PC-9 (cell line): ENCODE measurements around the gene ARHGAP24. TPM values are rescaled to one million over a fixed set of nuclear protein-coding genes. Genes with fewer than 3 reads are reported as not detected.

Source experiments
- BruUV-seq: library from RNA; stranded (reverse); fragments of 400-500 nt; replicated peaks from 2 replicates; lab custom pipeline; 2021; lab: Mats Ljungman, UMichigan
- CTCF ChIA-PET: fragments of 300-600 bp; sonication (Branson Sonifier 250); formaldehyde crosslinking; loops from one replicate; lab custom pipeline; 2022; ENCODE audit warnings: antibody characterized with exemption; lab: Charles Lee
- POLR2A ChIA-PET: fragments of 300-600 bp; sonication (Branson Sonifier 250); formaldehyde crosslinking; loops from one replicate; lab custom pipeline; 2022; ENCODE audit warnings: antibody characterized with exemption; ENCODE audit not compliant: unreplicated experiment; lab: Charles Lee
- DNase-seq, 2 experiments: peaks; one replicate each; pipeline versions ENCODE4 v3.0.0 to v3.0.0-alpha.2; 2015 to 2022; ENCODE audit warnings: mixed read lengths in 1 of 2
- H2AFZ ChIP-seq: fragments of 200-600 bp; sonication (generic); 2 replicates; pipeline ENCODE4 v1.8.1; 2017; ENCODE audit warnings: antibody characterized with exemption
- H3F3A ChIP-seq: fragments of 200-600 bp; sonication (generic); 2 replicates; pipeline ENCODE4 v1.8.1; 2017; ENCODE audit warnings: antibody characterized with exemption, mild to moderate bottlenecking, low read depth; ENCODE audit not compliant: insufficient read depth
- H3K27ac ChIP-seq: fragments of 200-600 bp; sonication (generic); 2 replicates; pipeline ENCODE4 v1.6.1; 2016; ENCODE audit warnings: mixed run types
- H3K27me3 ChIP-seq: fragments of 200-600 bp; sonication (generic); 2 replicates; pipeline ENCODE4 v1.6.1; 2016; ENCODE audit warnings: low read depth, mixed run types; ENCODE audit not compliant: insufficient read depth
- H3K36me3 ChIP-seq: fragments of 200-600 bp; sonication (generic); 2 replicates; pipeline ENCODE4 v1.6.1; 2016; ENCODE audit warnings: low read depth, mixed run types
- H3K4me1 ChIP-seq: fragments of 200-600 bp; sonication (generic); replicated peaks from 2 replicates; pipeline ENCODE4 v1.6.1; 2016; ENCODE audit warnings: mixed run types; ENCODE audit not compliant: insufficient read depth
- H3K4me2 ChIP-seq: fragments of 200-600 bp; sonication (generic); 2 replicates; pipeline ENCODE4 v1.6.1; 2017; ENCODE audit warnings: mixed run types
- H3K4me3 ChIP-seq: fragments of 200-600 bp; sonication (generic); 2 replicates; pipeline ENCODE4 v1.6.1; 2016; ENCODE audit warnings: mixed run types
- H3K79me2 ChIP-seq: fragments of 200-600 bp; sonication (generic); 2 replicates; pipeline ENCODE4 v1.6.1; 2017; ENCODE audit warnings: low read depth, mixed run types
- H3K9me2 ChIP-seq: fragments of 200-600 bp; sonication (generic); 2 replicates; pipeline ENCODE4 v1.8.1; 2017; ENCODE audit warnings: mild to moderate bottlenecking; ENCODE audit not compliant: insufficient read depth
- H3K9me3 ChIP-seq: fragments of 200-600 bp; sonication (generic); 2 replicates; pipeline ENCODE4 v1.8.1; 2016; ENCODE audit warnings: low read depth; ENCODE audit not compliant: insufficient read depth
- H4K20me1 ChIP-seq: fragments of 200-600 bp; sonication (generic); 2 replicates; pipeline ENCODE4 v1.8.1; 2017; ENCODE audit not compliant: insufficient read depth
- CTCF ChIP-seq: fragments of 200-600 bp; sonication (generic); conservative IDR thresholded peaks from 2 replicates; pipeline ENCODE4 v1.6.1; 2017; ENCODE audit warnings: mixed run types, antibody characterized with exemption, mild to moderate bottlenecking, moderate library complexity
- EZH2 ChIP-seq: fragments of 200-600 bp; sonication (generic); IDR thresholded peaks from 2 replicates; pipeline ENCODE4 v1.8.0; 2017; ENCODE audit warnings: antibody characterized with exemption, low read depth
- intact Hi-C: fragments of 100-400 bp; cut with micrococcal nuclease; formaldehyde crosslinking; loops from one replicate; pipeline ENCODE4 v1.10.0; 2022; ENCODE audit not compliant: unreplicated experiment
- total RNA-seq: library from RNA; stranded (reverse); gene quantifications from 2 replicates; pipeline ENCODE4 v1.2.3, GENCODE V29; 2021

The ARHGAP24 gene
- total RNA-seq, 1 experiment from 2014 or later = 2.2 TPM

DNA sequence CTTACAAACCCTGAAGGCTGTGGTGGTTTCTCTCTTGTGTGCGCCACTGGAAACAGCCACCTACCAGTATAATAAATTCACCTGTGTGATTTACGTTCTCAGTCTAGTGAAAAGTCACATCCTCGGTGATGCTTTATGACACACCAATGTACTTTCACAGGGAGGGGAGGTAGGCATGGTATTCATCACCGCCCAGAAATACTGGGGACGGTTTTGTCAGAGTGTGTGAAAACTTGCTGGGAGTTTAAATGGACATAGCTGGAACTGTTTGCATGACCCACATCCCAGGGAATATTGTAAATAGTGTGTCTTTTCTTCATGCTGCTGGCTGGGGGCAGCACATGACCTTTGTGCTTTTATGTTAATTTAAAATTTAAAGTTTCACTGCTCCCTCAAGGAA is 463.1 kb downstream of the ARHGAP24 start:
- Histone ChIP-seq H4K20me1 (no peaks in the 10 kb centered on the region), H3K27me3 (no peaks in the 10 kb centered on the region), H3K4me1 (no peaks in the 10 kb centered on the region), H2AFZ (no peak overlapping the region), H3K4me3 (no peak overlapping the region), H3K9me2 (no peaks in the 10 kb centered on the region), H3K36me3 (no peaks in the 10 kb centered on the region), H3K4me2 (no peak overlapping the region), H3K9me3 (no peaks in the 10 kb centered on the region), H3K27ac (no peak overlapping the region), H3F3A (no peaks in the 10 kb centered on the region), H3K79me2 (no peaks in the 10 kb centered on the region)
- DNase-seq = no peak
- intact Hi-C loops = no loop called here
- ChIA-PET POLR2A (no interaction called here), CTCF (no interaction called here)
- no peak for TF ChIP-seq CTCF
- no peak for TF ChIP-seq EZH2
- no TSS peak for BruUV-seq

- Histone ChIP-seq H3K27me3 (no peaks in the 10 kb centered on the region), H3K36me3 (no peaks in the 10 kb centered on the region), H3K27ac (no peak overlapping the region), H3K79me2 (no peaks in the 10 kb centered on the region), H3K4me2 (no peak overlapping the region), H2AFZ (no peak overlapping the region), H4K20me1 (no peaks in the 10 kb centered on the region), H3F3A (no peaks in the 10 kb centered on the region), H3K9me2 (no peaks in the 10 kb centered on the region), H3K4me1 (no peaks in the 10 kb centered on the region), H3K4me3 (no peak overlapping the region), H3K9me3 (no peaks in the 10 kb centered on the region)
- DNase-seq = no peak
- no TSS peak for BruUV-seq
- no peak for TF ChIP-seq CTCF
- no peak for TF ChIP-seq EZH2
- POLR2A ChIA-PET = no interaction called here
- intact Hi-C loops = no loop called here
- CTCF ChIA-PET = no interaction called here
Measured at GRCh38 chr4:85938902-85939301, 464.0 kb downstream of the ARHGAP24 start.

- Histone ChIP-seq H4K20me1 (no peaks in the 10 kb centered on the region), H3K36me3 (no peaks in the 10 kb centered on the region), H3K4me2 (no peak overlapping the region), H3K4me1 (no peaks in the 10 kb centered on the region), H3K9me2 (no peaks in the 10 kb centered on the region), H3F3A (no peaks in the 10 kb centered on the region), H3K9me3 (no peaks in the 10 kb centered on the region), H3K79me2 (no peaks in the 10 kb centered on the region), H3K27me3 (no peaks in the 10 kb centered on the region), H3K27ac (no peak overlapping the region), H3K4me3 (no peak overlapping the region), H2AFZ (no peak overlapping the region)
- no TSS peak for BruUV-seq
- intact Hi-C loops = no loop called here
- POLR2A ChIA-PET = no interaction called here
- CTCF ChIA-PET = no interaction called here
- TF ChIP-seq CTCF = no peak
- TF ChIP-seq EZH2 = no peak
- no peak for DNase-seq
Measured at GRCh38 chr4:85939595-85939994, 464.6 kb downstream of the ARHGAP24 start.
